IPS-18a (cell line): ENCODE results near the gene AFAP1L2.

Experiments
- H3K27ac ChIP-seq: one replicate; pipeline ENCODE4 v1.5.1; 2013; ENCODE audit warnings: low read length
- H3K27me3 ChIP-seq: one replicate; pipeline ENCODE4 v1.6.1; 2013; ENCODE audit warnings: mild to moderate bottlenecking, low read length; ENCODE audit not compliant: control insufficient read depth, insufficient read depth
- H3K36me3 ChIP-seq: one replicate; pipeline ENCODE4 v1.6.1; 2013; ENCODE audit warnings: low read depth, low read length; ENCODE audit not compliant: control insufficient read depth
- H3K4me1 ChIP-seq: one replicate; pipeline ENCODE4 v1.6.1; 2013; ENCODE audit warnings: low read depth, low read length; ENCODE audit not compliant: control insufficient read depth
- H3K4me3 ChIP-seq: one replicate; pipeline ENCODE4 v1.5.1; 2013; ENCODE audit warnings: low read length
- H3K9ac ChIP-seq: one replicate; pipeline ENCODE4 v1.6.1; 2013; ENCODE audit warnings: mild to moderate bottlenecking, low read length, moderate library complexity
- H3K9me3 ChIP-seq: one replicate; pipeline ENCODE4 v1.6.1; 2013; ENCODE audit warnings: low read depth, low read length; ENCODE audit not compliant: control insufficient read depth

Gene AFAP1L2

GRCh38 chr10:114245121-114245791 lies 159.0 kb downstream of the AFAP1L2 start:
- H3K36me3 ChIP-seq = no peaks in the 10 kb centered on the region
- no peak overlapping the region for H3K9ac ChIP-seq

More at GRCh38 chr10:114245121-114245791, 159.0 kb downstream of the AFAP1L2 start:
- Histone ChIP-seq H3K9me3 (no peaks in the 10 kb centered on the region), H3K4me3 (no peak overlapping the region), H3K27me3 (peaks cover 18% of the 10 kb centered on the region), H3K4me1 (no peaks in the 10 kb centered on the region), H3K27ac (no peak overlapping the region)
